RKO (cell line): ENCODE measurements around the gene CTDSP2.
"Not testable (repeated sequence)": the region's sequence is repeated elsewhere in the genome, so short reads cannot be mapped to it uniquely, and the experiment has no call there.

Experiments
- DNase-seq: peaks from one replicate; pipeline ENCODE4 v3.0.0-alpha.2; 2016; ENCODE audit warnings: low spot score

CTDSP2 gene

GRCh38 chr12:57846577-57847319, at the start of gene CTDSP2:
Gene CTDSP2, minus strand, starts transcription at chr12:57846729. Its CDS starts 294 bp downstream, at chr12:57846435.
- peak; percentile 98 for DNase-seq

- peak; percentile 11 for DNase-seq
Measured at GRCh38 chr12:57896115-57896433, 49.5 kb upstream of the CTDSP2 start.

- no peak for DNase-seq
Measured at GRCh38 chr12:57895389-57896114, 49.0 kb upstream of the CTDSP2 start.

GRCh38 chr12:57894399-57895292, 48.1 kb upstream of the CTDSP2 start:
- no peak for DNase-seq

- DNase-seq = no peak
Measured at GRCh38 chr12:57893431-57894353, 47.2 kb upstream of the CTDSP2 start.

GRCh38 chr12:57892232-57892972, 45.9 kb upstream of the CTDSP2 start:
- no peak for DNase-seq

GRCh38 chr12:57891542-57892228, 45.2 kb upstream of the CTDSP2 start:
- DNase-seq = no peak

- no peak for DNase-seq
Measured at GRCh38 chr12:57890191-57891115, 43.9 kb upstream of the CTDSP2 start.

- no peak for DNase-seq
Measured at GRCh38 chr12:57889500-57889989, 43.0 kb upstream of the CTDSP2 start.

- DNase-seq = no peak
Measured at GRCh38 chr12:57888409-57889157, 42.1 kb upstream of the CTDSP2 start.

- no peak for DNase-seq
Measured at GRCh38 chr12:57887631-57888408, 41.3 kb upstream of the CTDSP2 start.

GRCh38 chr12:57886964-57887363, 40.4 kb upstream of the CTDSP2 start:
- not testable (repeated sequence) for DNase-seq

- DNase-seq = no peak
Measured at GRCh38 chr12:57886542-57886941, 40.0 kb upstream of the CTDSP2 start.

- DNase-seq = no peak
Measured at GRCh38 chr12:57885207-57885606, 38.7 kb upstream of the CTDSP2 start.

GRCh38 chr12:57883700-57884099, 37.2 kb upstream of the CTDSP2 start:
- DNase-seq = no peak

GRCh38 chr12:57883057-57883456, 36.5 kb upstream of the CTDSP2 start:
- no peak for DNase-seq

GRCh38 chr12:57882575-57882974, 36.0 kb upstream of the CTDSP2 start:
- no peak for DNase-seq
